GM18517 (cell line): Measurements from ENCODE around the gene LZTS2.
"Not testable (repeated sequence)": the region's sequence is repeated elsewhere in the genome, so short reads cannot be mapped to it uniquely, and the experiment has no call there.

Source experiments
- ATAC-seq: cut with Tn5 transposase; IDR thresholded peaks from one replicate; pipeline ENCODE4 v1.9.1; 2021; ENCODE audit warnings: mild to moderate bottlenecking, moderate library complexity; ENCODE audit not compliant: unreplicated experiment

The LZTS2 gene

GRCh38 chr10:100999742-101000126 lies at the start of gene LZTS2:
Gene LZTS2, plus strand, starts transcription at chr10:100999808. Its CDS starts 2,731 bp downstream, at chr10:101002539.
- ATAC-seq, result no peak

- ATAC-seq, result no peak
Measured at GRCh38 chr10:100960251-100960650, 39.4 kb upstream of the LZTS2 start.

DNA sequence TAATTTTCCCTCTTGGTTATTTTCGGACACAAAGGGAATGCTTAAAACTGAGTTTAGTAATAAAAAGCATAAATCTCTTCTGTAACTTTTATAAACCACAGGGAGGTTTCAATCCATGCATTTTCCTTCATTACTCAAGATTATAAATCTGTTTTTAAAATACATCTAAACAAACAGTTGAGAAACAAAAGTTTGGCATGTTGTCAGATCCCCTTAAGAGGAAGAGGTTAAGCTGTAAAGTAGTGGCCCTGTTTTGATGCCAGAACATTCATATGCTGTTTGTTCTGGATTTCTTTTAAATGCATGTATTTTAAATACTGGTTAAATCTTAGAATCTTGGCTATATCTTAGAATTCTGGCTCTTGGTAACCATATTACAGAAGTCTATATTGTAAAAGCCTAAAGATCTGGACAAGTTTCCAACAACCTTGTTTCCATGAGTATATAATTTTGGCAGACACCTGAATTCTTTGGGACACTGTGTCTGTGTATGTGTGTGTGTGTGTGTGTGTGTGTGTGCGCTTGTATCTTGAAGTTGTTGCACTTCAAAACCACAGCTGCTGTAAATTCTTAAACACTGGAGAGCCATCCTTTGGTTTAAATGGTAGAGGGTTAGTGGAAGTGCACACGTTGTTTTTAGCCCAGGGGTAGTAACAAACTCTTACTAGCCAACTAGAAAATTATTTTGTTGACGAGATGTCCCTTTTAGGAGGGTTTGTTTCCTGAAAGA lies 37.1 kb upstream of the LZTS2 start:
- ATAC-seq, result no peak

DNA sequence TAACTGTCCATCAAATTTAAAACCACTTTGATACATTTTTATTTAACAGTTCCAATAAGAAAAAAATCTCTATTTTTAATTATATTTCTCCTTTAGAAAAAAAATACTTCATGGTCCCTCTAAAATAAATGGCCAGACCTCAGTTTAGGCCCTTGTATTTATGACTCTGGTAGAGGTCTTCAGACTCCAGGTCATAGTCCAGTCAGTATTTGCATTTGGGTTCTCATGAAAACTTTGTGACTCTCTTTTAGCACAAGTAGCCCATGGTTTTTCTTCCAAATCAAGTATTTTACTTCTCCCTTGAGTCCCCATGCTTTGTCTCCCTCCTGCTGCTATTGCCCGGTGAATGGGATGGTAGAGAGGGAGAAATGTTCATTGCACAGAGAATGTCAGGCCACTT lies 35.8 kb upstream of the LZTS2 start:
- no peak for ATAC-seq

DNA sequence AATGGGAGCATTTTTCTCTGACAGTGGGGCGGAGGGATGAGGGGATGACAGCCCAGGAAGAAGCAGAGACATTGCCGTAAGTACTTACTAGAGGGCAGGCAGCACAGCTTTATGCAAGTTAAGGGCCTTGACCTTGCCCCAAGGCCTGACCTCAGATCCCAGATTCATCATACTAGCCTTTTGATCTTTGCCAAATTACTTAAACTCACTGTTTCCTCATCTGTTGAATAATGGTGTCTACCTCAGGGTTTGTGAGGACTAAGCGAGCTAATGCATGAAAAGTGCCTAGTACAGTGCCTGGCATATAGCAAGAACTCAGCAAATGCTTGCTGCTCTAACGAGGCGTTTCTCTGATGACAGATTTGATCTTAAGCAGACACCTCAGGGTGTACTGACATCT lies 33.8 kb upstream of the LZTS2 start:
- no peak for ATAC-seq

GRCh38 chr10:100966887-100967286 lies 32.7 kb upstream of the LZTS2 start:
- ATAC-seq, result no peak

DNA sequence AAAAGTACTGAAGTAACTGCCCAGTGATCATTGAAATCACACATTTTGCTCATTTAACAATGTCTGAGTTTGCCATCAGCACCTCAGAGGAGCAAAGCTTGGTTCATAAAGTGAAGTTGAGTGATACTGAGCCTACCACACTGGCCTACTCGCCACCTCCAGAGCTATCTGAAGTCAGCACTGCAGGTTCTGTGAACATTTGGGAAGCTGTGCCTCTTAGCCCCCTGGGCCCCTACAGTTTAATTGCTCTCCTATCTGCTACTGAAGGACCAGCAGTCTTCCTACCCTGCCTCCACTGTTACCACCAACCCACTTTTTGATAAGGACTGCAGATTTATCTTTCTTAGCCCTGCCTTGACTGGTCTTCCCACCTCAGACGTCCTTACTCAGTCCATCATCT lies 32.3 kb upstream of the LZTS2 start:
- ATAC-seq, result no peak

GRCh38 chr10:100968062-100968736 lies 31.4 kb upstream of the LZTS2 start:
- no peak for ATAC-seq

- no peak for ATAC-seq
Measured at GRCh38 chr10:100968863-100969186, 30.8 kb upstream of the LZTS2 start.

DNA sequence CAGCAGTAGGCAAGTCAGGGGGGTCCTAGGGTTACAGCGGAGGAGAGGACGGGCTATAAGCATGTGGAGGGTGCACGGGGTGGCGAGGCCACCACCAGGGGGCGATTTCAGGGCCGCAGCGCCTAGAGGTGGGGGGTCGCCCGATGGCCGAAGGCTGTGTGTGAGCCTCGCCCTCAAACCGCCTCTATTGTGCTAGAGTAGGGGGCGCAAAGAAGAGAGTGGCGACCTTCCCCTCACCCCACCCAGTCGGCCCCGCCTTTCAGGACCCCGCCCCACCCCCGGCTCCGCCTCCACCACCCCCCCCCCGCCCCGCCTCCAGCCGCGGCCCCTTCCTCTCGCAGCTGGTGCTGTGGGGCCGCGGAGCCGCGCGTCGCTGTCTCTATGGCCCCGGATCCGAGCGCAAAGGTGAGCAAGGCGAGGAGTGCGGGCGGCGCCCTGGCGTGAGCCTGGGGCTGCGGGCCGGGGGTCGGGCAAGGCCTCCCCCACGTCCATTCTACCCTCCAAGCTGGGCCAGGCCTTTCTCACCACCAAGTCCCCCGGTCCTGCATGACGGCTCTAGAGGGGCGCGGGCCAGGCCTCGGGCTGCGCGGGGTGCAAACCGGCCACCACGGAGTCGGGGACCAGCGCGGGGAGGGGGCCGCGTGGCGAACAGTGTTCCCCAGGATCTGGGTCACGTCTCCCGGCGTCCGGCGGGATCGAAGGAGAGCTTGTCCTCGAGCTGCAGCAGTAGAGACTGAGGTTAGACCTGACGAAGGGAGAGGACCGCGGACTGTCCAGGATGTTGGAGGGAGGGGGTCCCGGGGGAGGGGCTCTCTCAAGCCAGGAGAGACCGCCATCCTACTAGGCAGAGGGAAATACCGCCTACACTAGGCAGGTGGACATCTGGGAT lies 30.2 kb upstream of the LZTS2 start, which contains the start of gene SEMA4G:
Gene SEMA4G, plus strand, starts transcription at position 318 of the 889 bp plus-strand sequence. CDS start 3,409 bp downstream, outside the sequence.
- no peak for ATAC-seq

- ATAC-seq, result no peak
Measured at GRCh38 chr10:100970076-100970913, 29.3 kb upstream of the LZTS2 start.

DNA sequence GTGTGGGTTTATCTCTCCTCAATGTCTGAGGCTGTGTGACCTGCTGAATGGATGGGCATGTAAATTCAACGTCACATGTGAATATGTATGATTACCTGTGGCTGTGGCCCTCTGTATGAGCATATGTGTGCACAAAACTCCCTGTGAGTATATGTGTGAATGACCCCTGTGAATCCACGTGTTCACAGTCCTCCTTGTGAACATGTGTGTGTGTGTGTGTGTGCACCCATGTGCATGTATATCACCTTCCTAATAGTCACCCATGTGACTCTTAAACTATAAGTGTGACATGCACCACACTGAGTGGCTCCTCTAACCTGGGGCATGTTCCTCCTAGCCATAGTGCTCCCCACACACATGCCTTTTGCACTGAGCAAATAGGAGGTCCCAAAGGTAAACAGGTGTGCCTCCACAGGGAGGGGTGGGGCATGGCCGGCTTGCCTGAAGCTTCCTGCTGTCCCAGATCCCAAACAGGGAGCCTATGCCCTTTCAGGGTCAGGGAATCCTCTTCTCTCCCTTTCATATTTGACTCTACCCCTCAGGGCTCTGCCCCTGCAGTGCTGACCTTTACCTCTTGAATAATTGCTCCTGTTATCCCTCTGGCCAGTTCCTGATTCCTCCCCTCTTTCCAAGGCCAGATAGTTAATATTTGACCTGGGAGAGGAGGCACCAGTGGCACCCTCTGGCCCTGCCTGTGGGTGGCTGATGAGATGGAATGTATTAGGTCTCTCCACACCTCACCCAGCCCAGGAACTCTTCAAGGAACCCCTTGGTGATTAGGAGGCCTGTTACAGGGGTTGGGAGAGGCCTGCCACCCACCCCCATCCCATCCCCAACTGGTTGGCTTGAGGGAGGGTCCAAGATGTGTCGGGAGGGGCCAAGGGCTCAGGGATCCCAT lies 28.4 kb upstream of the LZTS2 start:
- no peak for ATAC-seq

DNA sequence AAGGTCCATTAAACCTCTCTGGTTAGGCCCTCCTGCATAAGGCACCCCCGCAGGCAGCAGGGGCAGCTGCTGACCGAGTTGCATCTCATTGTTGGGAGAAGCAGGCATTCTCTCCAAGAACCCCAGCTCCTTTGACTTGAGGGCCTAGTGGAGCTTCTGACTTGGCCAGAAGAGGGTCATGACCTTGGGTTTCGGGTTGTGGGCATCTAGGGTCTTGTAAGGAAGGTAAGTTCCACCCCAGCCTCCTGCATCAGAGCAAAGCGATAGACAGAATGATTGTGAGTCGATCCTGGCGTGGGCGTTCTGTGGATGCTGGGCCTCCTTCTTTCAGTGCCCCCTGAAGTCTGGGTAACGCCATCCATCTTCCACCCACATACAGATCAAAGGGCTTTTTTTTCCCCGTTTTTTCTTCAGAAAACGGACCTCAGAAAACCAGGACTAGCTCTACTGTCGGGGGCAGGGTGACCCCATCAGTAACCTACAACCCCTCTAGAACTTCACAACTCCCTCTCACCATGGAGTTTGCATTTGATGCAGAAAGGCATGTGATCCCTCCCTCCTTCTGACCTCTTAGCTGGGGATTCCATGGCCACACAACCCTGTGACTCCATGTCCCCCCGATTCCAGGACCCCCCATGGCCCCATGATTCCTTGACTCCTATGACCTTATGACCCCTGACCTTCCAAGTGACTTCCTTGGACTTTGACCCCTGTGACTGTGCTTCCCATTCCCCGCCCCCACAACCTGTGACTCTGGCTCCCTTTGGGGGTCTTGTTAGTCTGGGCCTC lies 27.3 kb upstream of the LZTS2 start:
- ATAC-seq, result no peak

- no peak for ATAC-seq
Measured at GRCh38 chr10:100972904-100973535, 26.6 kb upstream of the LZTS2 start.

GRCh38 chr10:100975397-100975796 lies 24.2 kb upstream of the LZTS2 start:
- ATAC-seq, result not testable (repeated sequence)

GRCh38 chr10:100976906-100977305 lies 22.7 kb upstream of the LZTS2 start:
- ATAC-seq, result no peak

- no peak for ATAC-seq
Measured at GRCh38 chr10:100977436-100977835, 22.2 kb upstream of the LZTS2 start.

GRCh38 chr10:100978121-100978900 lies 21.3 kb upstream of the LZTS2 start:
- ATAC-seq, result no peak
